T-helper 1 cell (primary cell): ENCODE measurements around the gene LYL1.
A peak's percentile ranks its signal among the peaks of the same experiment; 100 is the strongest.

Experiments used
- DNase-seq, 5 donors: peaks; one replicate each; pipeline ENCODE4 v3.0.0-alpha.2; 2012 to 2020

The LYL1 gene

GRCh38 chr19:13104848-13105711 is 2.4 kb upstream of the LYL1 start:
- peak in 1 of 5 donors; percentile 62 for DNase-seq

- DNase-seq = peak; percentile 34 to 70 (median 56)
These were observed 1.7 kb upstream of the LYL1 start for GRCh38 chr19:13104360-13104847.

GRCh38 chr19:13103581-13104359 is 1.1 kb upstream of the LYL1 start:
- no peak for DNase-seq

- no peak for DNase-seq
These were observed 317 bp downstream of the LYL1 start for GRCh38 chr19:13102416-13102665.

- no peak for DNase-seq
These were observed 855 bp downstream of the LYL1 start for GRCh38 chr19:13101590-13102415.

GRCh38 chr19:13100841-13101589 is 1.6 kb downstream of the LYL1 start:
- DNase-seq = no peak

GRCh38 chr19:13100031-13100588 is 2.5 kb downstream of the LYL1 start:
- peak in 4 of 5 donors; percentile 35 to 94 (median 40) for DNase-seq

- peak; percentile 66 to 93 (median 75) for DNase-seq
These were observed 3.3 kb downstream of the LYL1 start for GRCh38 chr19:13099073-13099999.

GRCh38 chr19:13098277-13099072 is 4.2 kb downstream of the LYL1 start:
- DNase-seq = peak in 3 of 5 donors; percentile 17 to 76 (median 24)

GRCh38 chr19:13097463-13098258 is 5.0 kb downstream of the LYL1 start:
- DNase-seq = peak in 1 of 5 donors; percentile 24

GRCh38 chr19:13097033-13097462 is 5.6 kb downstream of the LYL1 start:
- DNase-seq = no peak

GRCh38 chr19:13095934-13096927 is 6.4 kb downstream of the LYL1 start:
- no peak for DNase-seq

GRCh38 chr19:13095393-13095784 is 7.3 kb downstream of the LYL1 start:
- DNase-seq = peak in 1 of 5 donors; percentile 17

- no peak for DNase-seq
These were observed 7.8 kb downstream of the LYL1 start for GRCh38 chr19:13094771-13095392.

- no peak for DNase-seq
These were observed 8.6 kb downstream of the LYL1 start for GRCh38 chr19:13094106-13094504.

- peak; percentile 53 to 83 (median 70) for DNase-seq
These were observed 9.1 kb downstream of the LYL1 start for GRCh38 chr19:13093407-13094105.
